Right lobe of liver (tissue), 6 donors: ENCODE results near the gene ARHGAP8. TPM values are rescaled to one million over a fixed set of nuclear protein-coding genes. Genes with fewer than 3 reads are reported as not detected.
"Not testable (repeated sequence)": the region's sequence is repeated elsewhere in the genome, so short reads cannot be mapped to it uniquely, and the experiment has no call there.

Experiments
- ATAC-seq, 4 donors: fragments of 200-7000 bp; cut with Tn5 transposase; one replicate each; pipeline ENCODE4 v1.9.1; 2020; ENCODE audit warnings: mild to moderate bottlenecking in 4 of 4, moderate library complexity in 4 of 4
- DNase-seq, 3 donors: peaks; one replicate each; pipeline ENCODE4 v3.0.0-alpha.2; 2020
- H3K27ac ChIP-seq, 3 donors: fragments of 200-600 bp; one replicate each; pipeline ENCODE4 v1.8.0; 2022
- H3K27me3 ChIP-seq, 2 donors: fragments of 200-600 bp; one replicate each; pipeline ENCODE4 v1.8.0; 2022
- H3K36me3 ChIP-seq, 4 donors: fragments of 200-600 bp; sonication (generic) in 1 of 4; one replicate each; pipeline versions ENCODE4 v1.5.1 to v1.8.0; 2017 to 2022; ENCODE audit warnings: control low read depth in 1 of 4
- H3K4me1 ChIP-seq, 4 donors: fragments of 200-600 bp; sonication (generic) in 1 of 4; one replicate each; pipeline versions ENCODE4 v1.5.1 to v1.8.0; 2017 to 2022; ENCODE audit warnings: control low read depth in 1 of 4
- H3K4me3 ChIP-seq, 3 donors: fragments of 200-600 bp; one replicate each; pipeline ENCODE4 v1.8.0; 2022
- H3K9me3 ChIP-seq, 4 donors: fragments of 200-600 bp; sonication (generic) in 1 of 4; one replicate each; pipeline versions ENCODE4 v1.5.1 to v1.8.0; 2017 to 2022; ENCODE audit warnings: control low read depth in 1 of 4
- CTCF ChIP-seq, 4 donors: fragments of 200-600 bp in 3 of 4; fragments of 450-650 bp in 1 of 4; IDR thresholded peaks; one replicate each; pipeline versions ENCODE4 v1.5.1 to v1.8.0; 2016 to 2022; ENCODE audit warnings: antibody characterized with exemption in 4 of 4, mild to moderate bottlenecking in 2 of 4
- POLR2A ChIP-seq: fragments of 450-650 bp; IDR thresholded peaks from one replicate; pipeline ENCODE4 v1.6.1; 2017; ENCODE audit warnings: antibody characterized with exemption, mild to moderate bottlenecking
- WGBS: methylation state at CpG from one replicate; pipeline ENCODE4 v1.1.6; 2018; ENCODE audit warnings: low coverage, low lambda C conversion rate; ENCODE audit not compliant: insufficient coverage; ENCODE audit errors: missing lambda C conversion rate; 5-methylcytosine and 5-hydroxymethylcytosine counted together
- intact Hi-C, 2 donors: fragments of 100-400 bp; cut with DNase I; formaldehyde crosslinking; loops; one replicate each; pipeline versions ENCODE4 v1.11.2 to v1.14.1; 2022
- total RNA-seq, 6 experiments: library from RNA; depleted of rRNA in 2 of 6; stranded (reverse); fragments of >200 nt in 2 of 6; fragmentation: NEBNext Ultra II Directional in 3 of 6; extraction: Animal tissue kit (Norgen Biotek cat#: 25700) in 3 of 6; gene quantifications; one replicate each; pipeline versions ENCODE4 v1.1.0 to v1.2.4, GENCODE V29; 2016 to 2023
- donor health status: DM: no; HTN: yes; CAD: no.
- donor health status: DM: no; HTN: no; CAD: no.
- donor health status: DM: no; HTN: no; CAD: no.
- donor health status: DM: no; HTN: yes; CAD: no.
- donor health status: DM: no; HTN: yes; CAD: no.

ARHGAP8 gene
- total RNA-seq, 6 experiments from 2014 or later: 0.49 to 1.0 (median 0.61) TPM; not detected in 1

- no peak for TF ChIP-seq CTCF (IDR thresholded peaks at IDR 0.05)
- no peak for TF ChIP-seq POLR2A
- no peak overlapping the region for H3K4me3 ChIP-seq
- no peaks in the 10 kb centered on the region for H3K9me3 ChIP-seq
- no peak overlapping the region for H3K27ac ChIP-seq
- H3K36me3 ChIP-seq: no peaks in the 10 kb centered on the region
- DNase-seq: peak in 1 of 3 donors; percentile 14
- H3K27me3 ChIP-seq: no peaks in the 10 kb centered on the region
- WGBS: 0% methylated on average over 1 of the region's 23 CpGs
- intact Hi-C loops: no loop called here
- no peaks in the 10 kb centered on the region for H3K4me1 ChIP-seq
- ATAC-seq: no peak
Observed at GRCh38 chr22:44895296-44896055, 143.1 kb downstream of the ARHGAP8 start.

- peak in 1 of 3 donors; percentile 29 for DNase-seq
- H3K36me3 ChIP-seq: no peaks in the 10 kb centered on the region
- no peaks in the 10 kb centered on the region for H3K4me1 ChIP-seq
- H3K4me3 ChIP-seq: no peak overlapping the region
- no peaks in the 10 kb centered on the region for H3K27me3 ChIP-seq
- H3K9me3 ChIP-seq: peaks cover 0 to 8% (median 0%) of the 10 kb centered on the region in 4 donors
- ATAC-seq: no peak
- TF ChIP-seq CTCF (IDR thresholded peaks at IDR 0.05): no peak
- no peak for TF ChIP-seq POLR2A
- H3K27ac ChIP-seq: no peak overlapping the region
- 90% methylated on average over 5 of the region's 6 CpGs for WGBS
- intact Hi-C loops: no loop called here
Observed at GRCh38 chr22:44898236-44898635, 145.9 kb downstream of the ARHGAP8 start.

- intact Hi-C loops: no loop called here
Observed at GRCh38 chr22:44901301-44901700, 148.9 kb downstream of the ARHGAP8 start.

GRCh38 chr22:44903164-44903563 lies 150.8 kb downstream of the ARHGAP8 start:
- H3K27me3 ChIP-seq, intact Hi-C loops, H3K4me3 ChIP-seq, H3K27ac ChIP-seq, H3K4me1 ChIP-seq, H3K36me3 ChIP-seq, H3K9me3 ChIP-seq, DNase-seq: not testable (repeated sequence)
- no CpG with 5 or more reads among the region's 2 CpGs for WGBS
- peak in 1 of 4 donors; percentile 23 for ATAC-seq

More at GRCh38 chr22:44901301-44901700, 148.9 kb downstream of the ARHGAP8 start:
- H3K4me3 ChIP-seq: no peak overlapping the region
- no peaks in the 10 kb centered on the region for H3K36me3 ChIP-seq
- no peak overlapping the region for H3K27ac ChIP-seq
- TF ChIP-seq CTCF (IDR thresholded peaks at IDR 0.05) (no peak), POLR2A (no peak)
- H3K9me3 ChIP-seq: peaks cover 0 to 8% (median 0%) of the 10 kb centered on the region in 4 donors
- no peak for ATAC-seq
- no peaks in the 10 kb centered on the region for H3K27me3 ChIP-seq
- no peaks in the 10 kb centered on the region for H3K4me1 ChIP-seq
- no peak for DNase-seq
- 35% methylated on average over 2 of the region's 2 CpGs for WGBS

- H3K27ac ChIP-seq, H3K4me1 ChIP-seq, H3K9me3 ChIP-seq, H3K4me3 ChIP-seq, intact Hi-C loops, H3K36me3 ChIP-seq, H3K27me3 ChIP-seq: not testable (repeated sequence)
- 63% methylated on average over 1 of the region's 5 CpGs for WGBS
- peak in 1 of 4 donors; percentile 26 for ATAC-seq
- peak in 1 of 3 donors; percentile 22 for DNase-seq
Observed at GRCh38 chr22:44904492-44905152, 152.2 kb downstream of the ARHGAP8 start.
